HG02870 (cell line): ENCODE measurements around the gene TTBK2.

Source experiments
- ATAC-seq: cut with Tn5 transposase; IDR thresholded peaks from one replicate; pipeline ENCODE4 v1.9.1; 2021; ENCODE audit warnings: mild to moderate bottlenecking, moderate library complexity; ENCODE audit not compliant: unreplicated experiment

Gene TTBK2

DNA sequence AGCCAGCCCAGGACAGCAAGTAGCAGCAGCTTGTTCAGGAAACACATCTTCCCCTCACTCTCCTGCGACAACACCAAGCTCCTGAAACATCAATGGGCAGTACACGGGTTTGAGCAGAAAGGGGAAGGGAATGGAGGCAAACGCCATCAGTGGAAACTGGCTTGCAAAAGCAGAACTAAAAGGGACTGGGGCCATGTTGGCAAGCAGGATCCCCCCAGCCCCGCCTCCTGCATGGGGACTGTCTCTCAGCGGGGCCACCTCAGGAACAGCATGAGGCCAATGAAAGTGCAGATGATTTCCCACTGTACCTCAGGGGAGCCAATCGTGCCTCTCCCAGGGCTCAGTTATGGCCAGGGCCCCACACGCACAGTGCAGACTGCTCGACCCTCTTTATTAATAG lies 190.4 kb downstream of the TTBK2 start:
- no peak for ATAC-seq

DNA sequence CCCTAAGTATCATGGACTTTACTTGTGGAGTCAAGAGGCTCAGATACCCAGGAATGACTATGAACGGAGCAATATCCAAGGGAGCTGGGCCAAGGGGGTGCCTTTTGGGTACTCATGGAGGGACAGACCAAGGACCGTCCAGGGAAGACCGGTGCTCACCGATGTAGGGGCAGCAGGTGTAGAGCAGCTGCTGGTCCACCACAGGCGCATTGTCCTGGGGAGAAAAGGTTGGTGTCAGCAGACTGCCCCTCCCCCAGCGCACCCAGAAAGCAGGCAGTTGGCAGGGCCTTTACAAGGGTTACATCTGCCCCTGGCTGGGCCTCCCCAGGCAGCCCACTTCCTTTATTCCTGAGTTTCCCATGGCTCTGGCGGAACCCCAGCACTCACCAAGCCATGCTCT lies 191.2 kb downstream of the TTBK2 start:
- no peak for ATAC-seq

GRCh38 chr15:42728972-42729371 lies 191.6 kb downstream of the TTBK2 start:
- ATAC-seq = no peak

DNA sequence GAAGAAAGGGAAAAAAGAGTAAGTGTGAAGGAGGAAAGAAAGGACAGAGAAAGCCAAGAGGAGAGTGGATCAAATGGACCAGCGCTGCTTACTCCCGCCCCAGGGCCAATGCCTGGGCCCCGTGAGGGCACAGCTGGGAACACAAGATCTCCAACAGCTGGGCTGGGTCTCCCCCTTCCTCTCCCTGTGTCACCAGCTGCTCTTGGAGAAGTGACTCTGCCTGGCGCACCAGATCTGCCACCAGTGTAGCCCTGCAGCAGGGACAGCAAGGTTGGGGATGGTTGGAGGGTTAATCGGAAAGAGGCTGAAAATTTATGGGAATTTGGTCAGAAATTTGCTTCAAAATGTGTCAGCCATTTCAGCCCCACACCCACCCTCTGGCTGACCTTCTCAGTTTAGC lies 192.0 kb downstream of the TTBK2 start:
- ATAC-seq = no peak

DNA sequence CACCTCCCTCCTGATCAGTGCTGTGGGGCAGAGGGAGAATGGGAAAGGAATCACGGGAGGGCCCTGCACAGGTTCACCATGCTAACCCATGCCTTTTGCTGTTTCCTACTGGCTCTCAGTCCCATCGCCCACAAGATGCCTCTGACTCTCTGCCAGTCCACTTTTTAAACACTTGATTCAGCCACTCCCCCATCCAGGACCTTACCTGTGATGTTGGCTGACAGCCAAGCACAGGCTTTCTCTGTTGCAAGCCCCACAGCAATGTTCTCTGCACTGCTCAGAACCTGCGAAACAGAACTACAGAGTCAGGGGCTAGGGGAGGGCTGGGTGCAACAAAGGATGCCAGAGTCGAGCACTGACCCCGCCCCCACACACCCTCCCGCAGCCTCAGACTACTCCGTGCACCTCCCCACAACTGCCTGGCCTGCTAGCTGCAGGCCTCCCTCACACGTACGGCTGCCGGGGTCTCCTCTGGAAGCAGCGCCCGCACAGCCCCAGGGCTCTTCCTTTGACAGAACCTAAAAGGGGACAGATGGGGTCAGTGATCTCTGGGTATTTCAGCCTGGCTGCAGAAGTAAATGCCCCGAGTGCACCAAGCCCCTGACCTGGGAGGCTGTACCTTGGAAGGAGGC lies 192.7 kb downstream of the TTBK2 start:
- ATAC-seq = no peak

DNA sequence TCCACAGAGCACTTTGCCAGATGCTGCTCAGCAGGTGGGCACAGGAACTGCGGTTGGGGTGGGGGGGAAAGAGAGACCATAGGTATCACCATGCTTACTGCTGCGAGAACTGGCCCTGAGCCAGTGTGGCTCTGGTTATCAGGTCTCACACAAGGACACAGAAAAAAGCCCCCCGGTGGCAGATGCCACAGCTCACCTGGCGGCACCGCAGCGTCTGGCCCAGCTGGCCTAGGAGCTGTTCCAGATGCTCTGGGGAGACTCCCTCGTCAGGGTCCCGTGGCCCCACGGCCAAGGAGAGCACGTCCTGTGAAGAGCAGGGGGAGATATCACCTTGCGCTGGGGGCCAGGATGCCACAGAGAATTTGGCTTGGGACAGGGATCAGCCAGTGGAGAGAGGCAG lies 194.5 kb downstream of the TTBK2 start:
- ATAC-seq = no peak

DNA sequence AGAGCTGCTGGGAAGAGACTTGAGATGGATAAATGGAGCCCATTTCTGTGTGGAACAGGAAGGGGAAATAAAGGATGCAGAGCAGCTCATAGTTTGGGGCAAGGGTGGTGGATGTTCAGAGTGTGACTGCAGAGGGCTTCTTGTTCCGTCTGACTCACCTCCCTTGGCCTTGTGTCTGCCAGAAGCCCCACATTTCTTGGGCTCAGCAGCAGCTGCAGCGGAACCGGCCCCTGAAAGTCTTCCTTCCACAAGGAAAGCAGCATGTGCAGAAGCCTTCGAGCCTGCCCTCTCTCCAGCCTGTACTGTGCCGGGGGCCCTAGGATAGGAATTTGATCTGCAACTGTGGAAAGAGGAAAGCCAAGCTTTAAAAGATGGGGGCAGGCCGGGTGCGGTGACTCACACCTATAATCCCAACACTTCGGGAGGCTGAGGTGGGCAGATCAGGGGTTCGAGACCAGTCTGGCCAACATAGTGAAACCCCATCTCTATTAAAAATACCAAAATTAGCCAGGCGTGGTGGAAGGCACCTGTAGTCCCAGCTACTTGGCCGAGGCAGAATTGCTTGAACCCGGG lies 195.2 kb downstream of the TTBK2 start:
- ATAC-seq = no peak

GRCh38 chr15:42724276-42724675 lies 196.3 kb downstream of the TTBK2 start:
- no peak for ATAC-seq

- no peak for ATAC-seq
Observed at GRCh38 chr15:42723068-42723467, 197.5 kb downstream of the TTBK2 start.

DNA sequence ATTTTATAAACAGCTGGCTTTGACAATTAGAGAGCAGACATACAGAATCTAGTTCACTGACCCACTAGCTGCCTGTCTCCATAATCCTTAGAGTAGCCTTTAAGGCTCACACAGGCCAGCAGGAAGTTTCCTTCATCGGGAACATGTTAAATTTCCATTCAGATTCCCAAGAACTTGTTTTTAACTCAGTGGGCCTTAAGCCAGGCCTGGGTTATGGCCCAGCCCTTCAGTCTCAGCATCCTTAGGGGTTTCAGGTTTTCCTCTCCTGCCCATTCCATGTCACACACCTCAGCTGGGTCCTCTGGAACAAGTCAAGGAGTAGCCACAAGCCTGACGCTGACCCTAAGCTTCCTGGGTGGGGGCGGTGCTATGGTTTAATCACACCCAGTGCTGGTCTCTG lies 198.7 kb downstream of the TTBK2 start:
- no peak for ATAC-seq

GRCh38 chr15:42721016-42721415 lies 199.6 kb downstream of the TTBK2 start:
- no peak for ATAC-seq

GRCh38 chr15:42720071-42720470 lies 200.5 kb downstream of the TTBK2 start:
- no peak for ATAC-seq

DNA sequence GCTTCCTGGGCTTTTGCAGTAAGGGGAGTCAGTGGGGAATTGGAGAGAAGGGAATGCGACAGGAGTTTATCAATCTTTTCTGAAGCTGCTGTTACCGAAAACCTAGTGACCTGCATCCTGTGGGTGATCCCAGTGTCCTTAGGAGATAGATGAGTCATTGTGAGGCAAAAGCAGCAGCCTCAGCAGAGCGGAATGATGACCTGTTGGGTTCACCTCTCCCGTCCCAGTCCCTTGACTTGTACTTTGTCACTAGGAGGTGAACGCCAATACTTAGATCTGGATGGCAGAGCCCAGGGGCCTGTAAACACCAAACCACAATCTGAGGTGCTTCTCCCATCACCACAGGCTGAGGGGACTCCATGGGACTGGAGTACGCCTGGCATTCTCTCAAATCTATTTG lies 201.5 kb downstream of the TTBK2 start:
- no peak for ATAC-seq

DNA sequence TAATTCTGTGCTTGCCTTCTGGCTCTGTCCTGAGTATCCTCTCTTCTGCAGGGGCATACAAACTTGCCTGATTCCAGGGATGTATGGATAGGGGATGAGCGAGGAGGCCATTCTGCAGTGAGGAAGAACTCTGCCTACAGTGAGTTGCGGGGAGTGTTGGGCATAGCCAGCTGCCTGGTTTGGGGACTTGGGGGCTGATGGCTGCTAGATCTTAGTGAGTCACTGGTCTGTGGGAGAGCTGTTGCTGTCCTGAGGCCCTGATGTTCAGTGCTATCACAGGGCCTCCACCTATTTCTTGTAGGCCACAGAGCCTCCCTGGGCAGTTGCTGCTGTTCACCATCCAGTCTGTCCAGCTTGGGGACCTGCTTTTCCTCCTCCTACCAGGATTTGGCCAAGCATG lies 204.0 kb downstream of the TTBK2 start:
- no peak for ATAC-seq

- no peak for ATAC-seq
Observed at GRCh38 chr15:42716125-42716524, 204.5 kb downstream of the TTBK2 start.

DNA sequence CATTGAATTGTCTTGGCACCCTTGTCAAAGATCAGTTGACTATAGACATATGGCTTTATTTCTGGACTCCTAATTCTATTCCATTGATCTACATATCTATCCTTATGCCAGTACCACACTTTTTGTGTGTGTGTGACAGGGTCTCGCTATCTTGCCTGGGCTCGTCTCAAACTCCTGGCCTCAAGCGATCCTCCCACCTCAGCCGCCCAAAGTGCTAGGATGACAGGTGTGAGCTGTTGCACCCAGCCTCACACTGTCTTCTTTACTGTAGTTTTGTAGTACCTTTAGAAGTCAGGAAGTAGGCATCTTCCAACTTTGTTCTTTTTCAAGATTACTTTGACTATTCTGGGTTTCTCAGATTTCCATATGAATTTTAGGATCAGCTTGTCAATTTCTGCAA lies 208.0 kb downstream of the TTBK2 start:
- ATAC-seq = no peak

GRCh38 chr15:42711746-42712145 lies 208.8 kb downstream of the TTBK2 start:
- no peak for ATAC-seq

DNA sequence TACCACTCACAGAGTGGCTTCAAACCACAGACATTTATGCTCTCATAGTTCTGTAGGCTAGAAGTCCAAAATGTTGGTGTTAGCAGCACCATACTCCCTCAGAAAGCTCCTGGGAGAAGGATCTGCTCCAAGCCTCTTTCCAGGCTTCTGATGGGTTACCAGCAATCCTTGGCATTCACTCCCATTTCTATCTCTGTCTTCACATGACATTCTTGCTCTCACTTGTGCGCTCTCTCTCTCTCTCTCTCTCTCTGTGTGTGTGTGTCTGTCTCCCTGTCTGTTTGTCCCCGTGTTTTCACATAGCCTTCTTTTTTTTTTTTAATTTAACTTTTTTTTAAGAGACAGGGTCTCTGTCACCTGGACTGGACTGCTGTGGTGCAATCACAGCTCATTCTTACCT lies 209.9 kb downstream of the TTBK2 start:
- ATAC-seq = no peak

GRCh38 chr15:42707873-42708544 lies 212.6 kb downstream of the TTBK2 start:
- ATAC-seq = no peak

GRCh38 chr15:42707068-42707467 lies 213.5 kb downstream of the TTBK2 start:
- ATAC-seq = no peak

- ATAC-seq = no peak
Observed at GRCh38 chr15:42705336-42705735, 215.2 kb downstream of the TTBK2 start.

- peak; percentile 65 for ATAC-seq
Observed at GRCh38 chr15:42704492-42704926, 216.1 kb downstream of the TTBK2 start.

GRCh38 chr15:42696626-42697025 lies 224.0 kb downstream of the TTBK2 start:
- no peak for ATAC-seq
